OCI-LY1 (cell line): Measurements from ENCODE around the gene MBD6.

ENCODE experiments used
- H2AFZ ChIP-seq: fragments of 200-600 bp; sonication (generic), shearing (Covaris generic); 2 replicates; pipeline ENCODE4 v1.6.0; 2014; ENCODE audit warnings: antibody characterized with exemption, mild to moderate bottlenecking, low read length
- H3F3A ChIP-seq: fragments of 200-600 bp; sonication (generic), shearing (Covaris generic); 2 replicates; pipeline ENCODE4 v1.6.0; 2014; ENCODE audit warnings: mild to moderate bottlenecking, antibody characterized with exemption, low read length, moderate library complexity; ENCODE audit not compliant: insufficient read depth
- H3K27ac ChIP-seq: fragments of 200-600 bp; sonication (generic); 2 replicates; pipeline ENCODE4 v1.5.1; 2014; ENCODE audit warnings: low read length, mixed run types, mild to moderate bottlenecking, low read depth; ENCODE audit not compliant: poor library complexity, severe bottlenecking
- H3K27me3 ChIP-seq: fragments of 200-600 bp; sonication (generic); 2 replicates; pipeline ENCODE4 v1.6.0; 2014; ENCODE audit warnings: antibody characterized with exemption, mild to moderate bottlenecking, low read length, moderate library complexity; ENCODE audit not compliant: insufficient read depth
- H3K36me3 ChIP-seq: fragments of 200-600 bp; sonication (generic); 2 replicates; pipeline ENCODE4 v1.6.1; 2014; ENCODE audit warnings: mild to moderate bottlenecking, antibody characterized with exemption, low read length, moderate library complexity, mixed read lengths; ENCODE audit not compliant: insufficient read depth
- H3K4me1 ChIP-seq: fragments of 200-600 bp; sonication (generic); 2 replicates; pipeline ENCODE4 v1.5.1; 2014; ENCODE audit warnings: mild to moderate bottlenecking, low read length, moderate library complexity; ENCODE audit not compliant: insufficient read depth, severe bottlenecking
- H3K4me2 ChIP-seq: fragments of 200-600 bp; sonication (generic), shearing (Covaris generic); 2 replicates; pipeline ENCODE4 v1.6.1; 2014; ENCODE audit warnings: low read length
- H3K4me3 ChIP-seq: fragments of 200-600 bp; sonication (generic); 2 replicates; pipeline ENCODE4 v1.5.1; 2014; ENCODE audit warnings: low read length, low read depth, mild to moderate bottlenecking, mixed read lengths; ENCODE audit not compliant: poor library complexity, severe bottlenecking
- H3K79me2 ChIP-seq: fragments of 200-600 bp; shearing (Covaris generic); 2 replicates; pipeline ENCODE4 v1.6.1; 2016; ENCODE audit warnings: mixed run types, low read length, mixed read lengths; ENCODE audit not compliant: insufficient read depth
- H3K9ac ChIP-seq: fragments of 200-600 bp; sonication (generic), shearing (Covaris generic); 2 replicates; pipeline ENCODE4 v1.6.1; 2014; ENCODE audit warnings: mild to moderate bottlenecking, low read length, mixed read lengths
- H3K9me2 ChIP-seq: fragments of 200-600 bp; sonication (generic), shearing (Covaris generic); 2 replicates; pipeline ENCODE4 v1.6.1; 2014; ENCODE audit warnings: low read depth, mild to moderate bottlenecking, low read length, mixed read lengths
- H3K9me3 ChIP-seq: fragments of 200-600 bp; shearing (Covaris generic); 2 replicates; pipeline ENCODE4 v1.6.1; 2014; ENCODE audit warnings: low read length, mixed read lengths
- H4K20me1 ChIP-seq: fragments of 200-600 bp; sonication (generic), shearing (Covaris generic); 2 replicates; pipeline ENCODE4 v1.6.0; 2016; ENCODE audit warnings: mild to moderate bottlenecking, low read length; ENCODE audit not compliant: insufficient read depth
- EZH2 ChIP-seq: fragments of 200-600 bp; sonication (generic), shearing (Covaris generic); IDR thresholded peaks from 2 replicates; pipeline ENCODE4 v1.8.0; 2017; ENCODE audit warnings: borderline replicate concordance, mixed run types, mild to moderate bottlenecking, antibody characterized with exemption, low read length, moderate library complexity, mixed read lengths
- TF ChIP-seq, protein P1 (sequence below): fragments of 200-600 bp; sonication (generic), shearing (Covaris generic); IDR thresholded peaks from 2 replicates; pipeline ENCODE4 v1.5.1; 2017; ENCODE audit warnings: mild to moderate bottlenecking, antibody characterized with exemption, low read length, moderate library complexity, mixed read lengths

MBD6 gene

DNA sequence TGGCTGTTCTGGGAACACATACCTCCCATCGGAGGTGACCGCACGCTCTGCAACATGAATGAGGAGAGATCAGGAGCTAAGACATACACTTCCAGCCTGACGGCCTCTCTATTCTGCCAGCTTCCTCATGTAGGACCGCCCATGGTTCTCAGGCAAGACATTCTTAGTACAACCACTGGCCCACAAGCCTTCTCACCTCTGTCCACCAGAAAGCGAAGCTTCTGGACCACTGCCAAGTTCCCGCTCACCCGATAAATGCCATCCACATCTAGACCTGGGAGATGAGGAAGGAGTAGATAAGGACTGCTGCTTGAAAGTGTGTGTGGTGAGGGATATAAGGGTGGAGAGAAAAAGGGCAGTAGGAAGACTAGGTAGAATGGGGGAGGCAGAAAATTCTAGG lies 48.2 kb upstream of the MBD6 start:
- no peak overlapping the region for H3K27ac ChIP-seq
- H3K27me3 ChIP-seq, result no peaks in the 10 kb centered on the region
- no peaks in the 10 kb centered on the region for H3K9me3 ChIP-seq
- H3K4me1 ChIP-seq, result peaks cover 35% of the 10 kb centered on the region
- TF ChIP-seq, protein P1, sequence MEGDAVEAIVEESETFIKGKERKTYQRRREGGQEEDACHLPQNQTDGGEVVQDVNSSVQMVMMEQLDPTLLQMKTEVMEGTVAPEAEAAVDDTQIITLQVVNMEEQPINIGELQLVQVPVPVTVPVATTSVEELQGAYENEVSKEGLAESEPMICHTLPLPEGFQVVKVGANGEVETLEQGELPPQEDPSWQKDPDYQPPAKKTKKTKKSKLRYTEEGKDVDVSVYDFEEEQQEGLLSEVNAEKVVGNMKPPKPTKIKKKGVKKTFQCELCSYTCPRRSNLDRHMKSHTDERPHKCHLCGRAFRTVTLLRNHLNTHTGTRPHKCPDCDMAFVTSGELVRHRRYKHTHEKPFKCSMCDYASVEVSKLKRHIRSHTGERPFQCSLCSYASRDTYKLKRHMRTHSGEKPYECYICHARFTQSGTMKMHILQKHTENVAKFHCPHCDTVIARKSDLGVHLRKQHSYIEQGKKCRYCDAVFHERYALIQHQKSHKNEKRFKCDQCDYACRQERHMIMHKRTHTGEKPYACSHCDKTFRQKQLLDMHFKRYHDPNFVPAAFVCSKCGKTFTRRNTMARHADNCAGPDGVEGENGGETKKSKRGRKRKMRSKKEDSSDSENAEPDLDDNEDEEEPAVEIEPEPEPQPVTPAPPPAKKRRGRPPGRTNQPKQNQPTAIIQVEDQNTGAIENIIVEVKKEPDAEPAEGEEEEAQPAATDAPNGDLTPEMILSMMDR, result no peak
- no peak for TF ChIP-seq EZH2
- H3K9ac ChIP-seq, result no peak overlapping the region
- H3K36me3 ChIP-seq, result no peaks in the 10 kb centered on the region; the same call in 1 of the 2 replicates
- H3F3A ChIP-seq, result no peaks in the 10 kb centered on the region
- H3K9me2 ChIP-seq, result no peaks in the 10 kb centered on the region
- no peaks in the 10 kb centered on the region for H4K20me1 ChIP-seq
- H3K4me2 ChIP-seq, result no peak overlapping the region
- H3K4me3 ChIP-seq, result no peak overlapping the region
- no peak overlapping the region for H2AFZ ChIP-seq
- no peaks in the 10 kb centered on the region for H3K79me2 ChIP-seq

DNA sequence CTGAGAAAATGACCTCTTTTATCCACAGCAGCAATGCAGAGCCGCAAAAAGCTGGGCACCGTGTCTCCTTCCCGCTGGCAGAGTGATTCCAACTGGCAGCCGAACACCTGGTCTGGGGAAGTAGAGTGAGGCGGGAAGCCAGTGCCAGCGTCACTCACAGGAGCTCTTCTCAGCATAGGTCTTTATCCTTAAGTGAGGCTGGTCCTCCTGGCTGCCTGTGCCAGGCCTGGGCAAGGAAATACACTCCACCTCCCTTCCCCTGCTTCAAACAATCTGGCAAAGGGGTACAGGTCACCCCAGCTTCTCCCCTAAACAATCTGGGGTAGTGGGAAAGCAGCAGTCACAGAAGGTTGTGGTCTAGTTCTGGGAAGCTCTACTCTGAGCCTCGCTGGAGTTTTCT lies 47.8 kb upstream of the MBD6 start:
- no peak overlapping the region for H3K27ac ChIP-seq

DNA sequence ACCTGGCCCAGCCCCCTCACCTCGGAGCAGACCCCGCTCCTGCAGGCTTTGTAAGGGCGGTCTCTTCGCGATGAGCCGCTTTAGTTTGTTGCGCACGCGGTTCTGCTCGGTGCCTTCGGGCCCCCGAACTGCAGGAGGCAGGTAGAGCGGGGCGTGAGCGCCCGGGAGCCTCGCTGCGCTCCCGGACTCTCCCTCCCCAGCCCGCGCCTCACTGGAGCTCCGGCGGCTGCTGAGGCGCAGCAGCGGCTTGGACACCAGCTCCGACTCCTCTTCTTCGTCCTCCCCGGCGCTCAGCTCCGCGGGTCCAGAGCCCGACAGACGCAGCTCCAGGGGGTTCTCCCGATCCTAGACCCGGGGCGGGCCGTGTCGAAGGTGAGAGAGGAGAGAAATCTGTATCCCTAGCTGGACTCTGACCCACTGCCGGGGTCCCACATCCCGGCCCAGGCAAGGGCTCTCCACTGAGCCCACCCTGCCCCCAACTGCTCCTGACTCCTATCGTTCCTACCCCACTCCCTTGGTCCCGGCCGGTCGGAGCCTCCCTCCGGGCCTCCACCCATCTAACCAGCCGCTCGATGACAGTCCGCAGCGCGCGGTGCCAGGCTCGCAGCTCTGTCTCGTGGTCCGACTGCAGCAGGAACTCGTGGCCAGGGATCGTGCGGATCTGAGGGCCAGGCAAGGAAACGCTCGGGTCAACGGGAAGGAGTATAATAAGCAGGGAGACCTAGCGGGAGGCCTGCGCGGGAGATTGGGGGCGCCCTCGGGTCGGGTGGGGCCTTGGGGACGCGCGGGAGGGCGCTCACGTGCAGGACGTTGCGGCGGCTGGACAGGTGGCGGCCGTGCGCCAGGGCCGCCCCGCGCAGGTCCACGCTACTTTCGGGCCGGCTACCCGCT lies 47.1 kb upstream of the MBD6 start:
- Histone ChIP-seq H3K79me2 (no peaks in the 10 kb centered on the region), H3K4me1 (peaks cover 46% of the 10 kb centered on the region), H3K4me2 (peak overlapping the region; percentile 74)

More for the DNA sequence above, 47.8 kb upstream of the MBD6 start:
- Histone ChIP-seq H3K27me3 (no peaks in the 10 kb centered on the region), H3K9ac (no peak overlapping the region), H3K79me2 (no peaks in the 10 kb centered on the region), H3K36me3 (no peaks in the 10 kb centered on the region; the same call in 1 of the 2 replicates), H3K4me2 (no peak overlapping the region), H3K9me2 (no peaks in the 10 kb centered on the region), H3F3A (no peaks in the 10 kb centered on the region), H3K4me1 (peaks cover 39% of the 10 kb centered on the region), H3K9me3 (no peaks in the 10 kb centered on the region), H3K4me3 (no peak overlapping the region), H4K20me1 (no peaks in the 10 kb centered on the region), H2AFZ (no peak overlapping the region)
- TF ChIP-seq, protein P1, result no peak
- TF ChIP-seq EZH2, result no peak

More for the DNA sequence above, 47.1 kb upstream of the MBD6 start:
- no peaks in the 10 kb centered on the region for H3F3A ChIP-seq
- H4K20me1 ChIP-seq, result no peaks in the 10 kb centered on the region
- H2AFZ ChIP-seq, result no peak overlapping the region
- H3K36me3 ChIP-seq, result no peaks in the 10 kb centered on the region; the same call in 1 of the 2 replicates
- no peak overlapping the region for H3K27ac ChIP-seq
- H3K9ac ChIP-seq, result no peak overlapping the region
- TF ChIP-seq EZH2, result no peak
- TF ChIP-seq, protein P1, result no peak
- no peaks in the 10 kb centered on the region for H3K9me3 ChIP-seq
- no peaks in the 10 kb centered on the region for H3K9me2 ChIP-seq
- peak overlapping the region; percentile 57 for H3K4me3 ChIP-seq
- no peaks in the 10 kb centered on the region for H3K27me3 ChIP-seq
